Kidney glomerular epithelial cell (primary cell): ENCODE data around the gene MORN1.
A peak's percentile ranks its signal among the peaks of the same experiment; 100 is the strongest.

Experiments used
- DNase-seq: peaks from one replicate; lab custom pipeline; 2025; lab: John Stamatoyannopoulos, UW

The MORN1 gene

GRCh38 chr1:2290171-2290578, 101.2 kb downstream of the MORN1 start:
- DNase-seq = no peak

- DNase-seq = no peak
These were observed 101.7 kb downstream of the MORN1 start for GRCh38 chr1:2289607-2290006.

- DNase-seq = no peak
These were observed 102.4 kb downstream of the MORN1 start for GRCh38 chr1:2288816-2289536.

GRCh38 chr1:2288311-2288710, 103.0 kb downstream of the MORN1 start:
- DNase-seq = no peak

- DNase-seq = no peak
These were observed 103.7 kb downstream of the MORN1 start for GRCh38 chr1:2287649-2288048.

- DNase-seq = no peak
These were observed 104.4 kb downstream of the MORN1 start for GRCh38 chr1:2286923-2287322.

- DNase-seq = no peak
These were observed 106.4 kb downstream of the MORN1 start for GRCh38 chr1:2284932-2285331.

GRCh38 chr1:2283991-2284895, 107.1 kb downstream of the MORN1 start:
- no peak for DNase-seq

GRCh38 chr1:2283371-2283990, 107.9 kb downstream of the MORN1 start:
- DNase-seq = no peak

- no peak for DNase-seq
These were observed 108.6 kb downstream of the MORN1 start for GRCh38 chr1:2282556-2283270.

- DNase-seq = no peak
These were observed 111.5 kb downstream of the MORN1 start for GRCh38 chr1:2279817-2280216.

GRCh38 chr1:2279210-2279639, 112.1 kb downstream of the MORN1 start:
- DNase-seq = peak; percentile 1

GRCh38 chr1:2278591-2279209, 112.7 kb downstream of the MORN1 start:
- DNase-seq = no peak

- DNase-seq = no peak
These were observed 113.4 kb downstream of the MORN1 start for GRCh38 chr1:2277741-2278488.

GRCh38 chr1:2276803-2277580, 114.4 kb downstream of the MORN1 start:
- DNase-seq = peak; percentile 5

GRCh38 chr1:2275796-2276536, 115.4 kb downstream of the MORN1 start:
- peak; percentile 1 for DNase-seq

GRCh38 chr1:2274929-2275475, 116.4 kb downstream of the MORN1 start:
- DNase-seq = no peak

GRCh38 chr1:2274231-2274928, 117.0 kb downstream of the MORN1 start:
- no peak for DNase-seq
